ENCODE results near the gene ANKLE1. TPM values are rescaled to one million over a fixed set of nuclear protein-coding genes. Genes with fewer than 3 reads are reported as not detected.
A peak's percentile ranks its signal among the peaks of the same experiment; 100 is the strongest.

ANKLE1 gene
- total RNA-seq, 2 donors from 2014 or later, result 4.6 to 9.9 TPM

DNA sequence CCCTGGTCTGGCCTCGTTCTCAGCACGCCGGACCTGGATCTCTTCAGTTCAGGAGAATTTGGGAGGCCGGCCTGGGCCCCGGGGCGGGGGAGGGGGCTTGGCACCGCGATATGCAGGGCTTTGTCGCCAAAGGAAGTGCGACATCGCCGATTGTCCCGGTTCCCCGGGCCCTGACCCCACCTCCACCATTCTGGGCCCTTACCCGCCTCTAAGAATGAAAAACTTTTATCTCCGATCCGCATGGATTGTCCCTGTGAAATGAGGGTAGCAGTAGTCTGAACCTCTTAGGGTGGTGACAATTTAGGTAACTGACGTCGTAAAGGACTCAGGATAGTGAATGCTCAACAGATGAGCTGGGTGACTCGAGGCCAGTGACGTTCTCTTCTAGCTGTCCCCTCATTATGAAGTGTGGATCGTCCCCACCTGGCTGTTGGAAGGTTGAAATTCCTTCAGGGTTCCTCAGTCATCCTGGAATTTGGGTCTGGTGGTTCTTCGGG is 28.3 kb downstream of the ANKLE1 start:
- peaks cover 17% of the 10 kb centered on the region for H3K4me1 Mint-ChIP-seq
- no peaks in the 10 kb centered on the region for H3K9me3 ChIP-seq (ENCODE audit: control insufficient read depth, low read length)
- TF ChIP-seq, protein P1, sequence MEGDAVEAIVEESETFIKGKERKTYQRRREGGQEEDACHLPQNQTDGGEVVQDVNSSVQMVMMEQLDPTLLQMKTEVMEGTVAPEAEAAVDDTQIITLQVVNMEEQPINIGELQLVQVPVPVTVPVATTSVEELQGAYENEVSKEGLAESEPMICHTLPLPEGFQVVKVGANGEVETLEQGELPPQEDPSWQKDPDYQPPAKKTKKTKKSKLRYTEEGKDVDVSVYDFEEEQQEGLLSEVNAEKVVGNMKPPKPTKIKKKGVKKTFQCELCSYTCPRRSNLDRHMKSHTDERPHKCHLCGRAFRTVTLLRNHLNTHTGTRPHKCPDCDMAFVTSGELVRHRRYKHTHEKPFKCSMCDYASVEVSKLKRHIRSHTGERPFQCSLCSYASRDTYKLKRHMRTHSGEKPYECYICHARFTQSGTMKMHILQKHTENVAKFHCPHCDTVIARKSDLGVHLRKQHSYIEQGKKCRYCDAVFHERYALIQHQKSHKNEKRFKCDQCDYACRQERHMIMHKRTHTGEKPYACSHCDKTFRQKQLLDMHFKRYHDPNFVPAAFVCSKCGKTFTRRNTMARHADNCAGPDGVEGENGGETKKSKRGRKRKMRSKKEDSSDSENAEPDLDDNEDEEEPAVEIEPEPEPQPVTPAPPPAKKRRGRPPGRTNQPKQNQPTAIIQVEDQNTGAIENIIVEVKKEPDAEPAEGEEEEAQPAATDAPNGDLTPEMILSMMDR (conservative IDR thresholded peaks at IDR 0.05), result no peak
- no peak overlapping the region for H3K27ac ChIP-seq (ENCODE audit: low read depth, low read length)
- no peaks in the 10 kb centered on the region for H3K27me3 Mint-ChIP-seq (ENCODE audit: insufficient read depth)
- H3K4me1 ChIP-seq (ENCODE audit: control insufficient read depth, insufficient read depth, low read length), result peaks cover 6% of the 10 kb centered on the region
- peaks cover 11% of the 10 kb centered on the region for H3K36me3 Mint-ChIP-seq (ENCODE audit: low read depth)
- no peak for DNase-seq
- H3K27me3 ChIP-seq (ENCODE audit: control insufficient read depth, insufficient read depth, low read length, poor library complexity, severe bottlenecking), result no peaks in the 10 kb centered on the region
- H3K9me3 Mint-ChIP-seq, result no peaks in the 10 kb centered on the region
- 8 to 29% methylated on average over 8 to 23 of the region's 23 CpGs for WGBS, 2 experiments (ENCODE audit: insufficient coverage in 1 of 2, insufficient read length in 1 of 2)
- H3K4me3 Mint-ChIP-seq, result peak overlapping the region; percentile 93
- H3K4me3 ChIP-seq (ENCODE audit: low read length), result peak overlapping the region; percentile 83
- H3K36me3 ChIP-seq (ENCODE audit: control insufficient read depth, insufficient read depth, low read length), result peaks cover 26% of the 10 kb centered on the region
- peak overlapping the region; percentile 93 for H3K27ac Mint-ChIP-seq
- H3K9ac ChIP-seq (ENCODE audit: extremely low read depth, low read length, poor library complexity, severe bottlenecking), result peak overlapping the region; percentile 85

DNA sequence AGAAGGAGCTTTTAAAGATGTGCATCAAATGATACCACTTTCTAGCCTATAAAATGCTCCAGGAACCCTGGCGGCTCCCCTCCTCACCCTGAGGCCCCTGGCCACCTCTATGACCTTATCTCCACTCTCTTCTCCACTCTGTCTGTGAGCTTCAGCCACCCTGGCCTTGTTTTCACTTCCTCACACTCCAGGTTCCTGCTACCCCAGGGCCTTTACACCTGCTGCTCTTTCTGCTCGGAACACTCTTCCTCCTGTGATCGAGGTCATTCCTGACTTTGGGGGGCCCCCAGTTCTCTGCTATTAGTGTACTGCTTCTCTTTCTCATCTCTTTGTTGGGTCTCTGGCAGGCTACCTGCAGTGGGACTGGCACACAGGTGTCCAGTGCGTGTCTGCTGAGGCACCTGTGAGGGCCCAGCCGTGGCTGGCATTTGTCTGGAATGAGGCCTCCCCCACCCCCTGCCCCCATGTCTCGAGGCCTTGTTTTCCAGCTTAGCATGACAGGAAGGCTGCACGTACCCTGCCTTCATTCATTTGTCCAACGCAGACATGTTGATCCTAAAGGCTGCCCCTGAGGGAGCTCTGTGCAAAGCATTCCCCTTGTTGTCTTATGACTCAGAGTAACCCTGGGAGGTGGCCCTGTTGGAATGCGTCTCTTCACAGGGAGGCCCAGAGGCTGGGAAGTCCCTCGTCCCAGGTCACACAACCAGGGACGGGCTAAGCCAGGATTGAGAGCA is 29.9 kb downstream of the ANKLE1 start:
- Mint-ChIP-seq H3K9me3 (no peaks in the 10 kb centered on the region), H3K27ac (peak overlapping the region; percentile 89), H3K36me3 (ENCODE audit: low read depth) (peaks cover 22% of the 10 kb centered on the region), H3K27me3 (ENCODE audit: insufficient read depth) (no peaks in the 10 kb centered on the region), H3K4me3 (no peak overlapping the region), H3K4me1 (peaks cover 13% of the 10 kb centered on the region)
- H3K4me1 ChIP-seq (ENCODE audit: control insufficient read depth, insufficient read depth, low read length), result peaks cover 6% of the 10 kb centered on the region
- no peaks in the 10 kb centered on the region for H3K27me3 ChIP-seq (ENCODE audit: control insufficient read depth, insufficient read depth, low read length, poor library complexity, severe bottlenecking)
- H3K9me3 ChIP-seq (ENCODE audit: control insufficient read depth, low read length), result no peaks in the 10 kb centered on the region
- H3K27ac ChIP-seq (ENCODE audit: low read depth, low read length), result no peak overlapping the region
- DNase-seq, result peak; percentile 68
- WGBS, 2 experiments (ENCODE audit: insufficient coverage in 1 of 2, insufficient read length in 1 of 2), result 76 to 88% methylated on average over 7 to 11 of the region's 11 CpGs
- H3K4me3 ChIP-seq (ENCODE audit: low read length), result no peak overlapping the region
- peak overlapping the region; percentile 17 for H3K9ac ChIP-seq (ENCODE audit: extremely low read depth, low read length, poor library complexity, severe bottlenecking)
- peaks cover 36% of the 10 kb centered on the region for H3K36me3 ChIP-seq (ENCODE audit: control insufficient read depth, insufficient read depth, low read length)
- TF ChIP-seq, protein P1 (conservative IDR thresholded peaks at IDR 0.05), result no peak

DNA sequence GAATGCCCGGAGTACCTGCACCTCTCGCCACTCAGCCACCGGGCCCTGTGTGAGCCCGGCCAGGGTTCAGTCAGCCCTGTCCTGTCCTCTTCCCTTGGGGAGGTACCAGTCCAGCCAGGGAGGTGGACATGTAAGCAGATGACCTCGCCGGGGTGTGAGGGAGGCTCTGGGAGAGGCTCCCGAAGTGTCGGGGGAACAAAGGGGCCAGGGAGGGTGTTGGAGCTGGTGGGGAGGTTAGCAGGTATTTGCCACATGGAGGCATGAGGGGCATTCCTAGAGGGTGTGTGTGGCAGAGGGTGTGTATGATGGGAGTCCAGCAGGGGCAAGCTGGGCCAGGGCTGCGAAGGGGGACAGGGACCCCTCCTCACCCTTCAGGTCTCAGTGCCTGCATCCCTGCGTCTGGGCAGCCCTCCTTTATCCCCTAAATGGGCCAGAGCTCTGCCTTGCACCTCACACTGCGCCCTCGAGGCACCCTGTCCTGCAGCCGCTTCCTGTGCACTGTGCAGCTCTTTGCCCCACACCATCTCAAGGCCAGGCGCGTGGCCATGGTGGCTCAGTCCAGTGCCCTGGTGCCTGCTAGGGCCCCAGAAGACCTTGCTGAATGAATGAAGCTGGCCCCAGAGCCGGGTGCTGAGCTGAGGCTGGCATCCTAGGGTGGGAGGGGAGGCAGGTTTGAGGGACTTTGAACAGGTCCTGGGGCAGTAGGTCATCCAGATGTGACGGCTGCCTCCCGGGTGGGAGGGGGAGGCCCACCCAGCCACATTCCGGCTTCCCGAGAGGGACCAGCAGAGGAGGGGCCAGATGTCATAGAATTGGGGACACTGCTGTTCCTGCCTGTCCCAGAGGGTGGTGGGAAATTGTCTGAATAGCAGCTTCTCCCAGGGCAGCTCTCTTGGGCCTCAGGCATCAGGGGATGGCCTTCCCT is 30.8 kb downstream of the ANKLE1 start:
- Histone ChIP-seq H3K27me3 (ENCODE audit: control insufficient read depth, insufficient read depth, low read length, poor library complexity, severe bottlenecking) (no peaks in the 10 kb centered on the region), H3K9ac (ENCODE audit: extremely low read depth, low read length, poor library complexity, severe bottlenecking) (peak overlapping the region; percentile 6), H3K36me3 (ENCODE audit: control insufficient read depth, insufficient read depth, low read length) (peaks cover 36% of the 10 kb centered on the region), H3K9me3 (ENCODE audit: control insufficient read depth, low read length) (no peaks in the 10 kb centered on the region), H3K4me3 (ENCODE audit: low read length) (no peak overlapping the region), H3K27ac (ENCODE audit: low read depth, low read length) (no peak overlapping the region), H3K4me1 (ENCODE audit: control insufficient read depth, insufficient read depth, low read length) (peaks cover 6% of the 10 kb centered on the region)
- peak overlapping the region; percentile 89 for H3K27ac Mint-ChIP-seq
- no peak for DNase-seq
- H3K36me3 Mint-ChIP-seq (ENCODE audit: low read depth), result peaks cover 27% of the 10 kb centered on the region
- H3K4me1 Mint-ChIP-seq, result peaks cover 13% of the 10 kb centered on the region
- H3K4me3 Mint-ChIP-seq, result no peak overlapping the region
- TF ChIP-seq, protein P1 (conservative IDR thresholded peaks at IDR 0.05), result no peak
- no peaks in the 10 kb centered on the region for H3K27me3 Mint-ChIP-seq (ENCODE audit: insufficient read depth)
- WGBS, 2 experiments (ENCODE audit: insufficient coverage in 1 of 2, insufficient read length in 1 of 2), result 93% methylated on average over 5 to 20 of the region's 20 CpGs
- H3K9me3 Mint-ChIP-seq, result no peaks in the 10 kb centered on the region
